Neural crest cell (in vitro differentiated cells): ENCODE data around the gene HDDC2. TPM values are rescaled to one million over a fixed set of nuclear protein-coding genes. Genes with fewer than 3 reads are reported as not detected.

Experiments used
- DNase-seq: peaks from one replicate; pipeline ENCODE4 v3.0.0; 2021; ENCODE audit warnings: low read depth, mixed read lengths, low spot score
- H3K27ac Mint-ChIP-seq: one replicate; pipeline ENCODE4 v1.8.0; 2021; ENCODE audit warnings: mild to moderate bottlenecking, mixed read lengths; ENCODE audit not compliant: unreplicated experiment
- H3K27me3 Mint-ChIP-seq: 2 replicates; pipeline ENCODE4 v1.8.0; 2021; ENCODE audit warnings: low read depth, mild to moderate bottlenecking, mixed read lengths
- H3K36me3 Mint-ChIP-seq: 2 replicates; pipeline ENCODE4 v1.8.0; 2021; ENCODE audit warnings: low read depth, mild to moderate bottlenecking, mixed read lengths
- H3K4me1 Mint-ChIP-seq: 2 replicates; pipeline ENCODE4 v1.8.0; 2021; ENCODE audit warnings: mixed read lengths
- H3K4me3 Mint-ChIP-seq: one replicate; pipeline ENCODE4 v1.8.0; 2021; ENCODE audit warnings: mild to moderate bottlenecking, mixed read lengths
- H3K9me3 Mint-ChIP-seq: 2 replicates; pipeline ENCODE4 v1.8.0; 2021; ENCODE audit warnings: mixed read lengths
- long read RNA-seq: library from polyadenylated mRNA; unstranded; transcript quantifications from one replicate; pipeline ENCODE4 v2.0.0, GENCODE V29; 2020
- total RNA-seq: library from RNA; stranded (reverse); gene quantifications from 2 replicates; pipeline ENCODE4 v1.2.1, GENCODE V29; 2021
- TF ChIP-seq, protein P1 (sequence below): fragments of 200-600 bp; sonication (generic); conservative IDR thresholded peaks from 2 replicates; pipeline ENCODE4 v1.5.0; 2021; ENCODE audit warnings: antibody characterized with exemption, mild to moderate bottlenecking

Gene HDDC2, protein sequence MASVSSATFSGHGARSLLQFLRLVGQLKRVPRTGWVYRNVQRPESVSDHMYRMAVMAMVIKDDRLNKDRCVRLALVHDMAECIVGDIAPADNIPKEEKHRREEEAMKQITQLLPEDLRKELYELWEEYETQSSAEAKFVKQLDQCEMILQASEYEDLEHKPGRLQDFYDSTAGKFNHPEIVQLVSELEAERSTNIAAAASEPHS
- total RNA-seq, result 103 and 104 TPM in 2 replicates
- long read RNA-seq, transcript HDDC2-201 (5 exons, 1,350 nt), result major isoform, 24 of 60 reads
- long read RNA-seq, transcript HDDC2-202 (6 exons, 918 nt), result minor isoform, 18 of 60 reads
- long read RNA-seq, partial matches to known transcripts, result 6 of 60 reads
- long read RNA-seq, other reads (novel, unspliced or antisense), result 8 of 60 reads

DNA sequence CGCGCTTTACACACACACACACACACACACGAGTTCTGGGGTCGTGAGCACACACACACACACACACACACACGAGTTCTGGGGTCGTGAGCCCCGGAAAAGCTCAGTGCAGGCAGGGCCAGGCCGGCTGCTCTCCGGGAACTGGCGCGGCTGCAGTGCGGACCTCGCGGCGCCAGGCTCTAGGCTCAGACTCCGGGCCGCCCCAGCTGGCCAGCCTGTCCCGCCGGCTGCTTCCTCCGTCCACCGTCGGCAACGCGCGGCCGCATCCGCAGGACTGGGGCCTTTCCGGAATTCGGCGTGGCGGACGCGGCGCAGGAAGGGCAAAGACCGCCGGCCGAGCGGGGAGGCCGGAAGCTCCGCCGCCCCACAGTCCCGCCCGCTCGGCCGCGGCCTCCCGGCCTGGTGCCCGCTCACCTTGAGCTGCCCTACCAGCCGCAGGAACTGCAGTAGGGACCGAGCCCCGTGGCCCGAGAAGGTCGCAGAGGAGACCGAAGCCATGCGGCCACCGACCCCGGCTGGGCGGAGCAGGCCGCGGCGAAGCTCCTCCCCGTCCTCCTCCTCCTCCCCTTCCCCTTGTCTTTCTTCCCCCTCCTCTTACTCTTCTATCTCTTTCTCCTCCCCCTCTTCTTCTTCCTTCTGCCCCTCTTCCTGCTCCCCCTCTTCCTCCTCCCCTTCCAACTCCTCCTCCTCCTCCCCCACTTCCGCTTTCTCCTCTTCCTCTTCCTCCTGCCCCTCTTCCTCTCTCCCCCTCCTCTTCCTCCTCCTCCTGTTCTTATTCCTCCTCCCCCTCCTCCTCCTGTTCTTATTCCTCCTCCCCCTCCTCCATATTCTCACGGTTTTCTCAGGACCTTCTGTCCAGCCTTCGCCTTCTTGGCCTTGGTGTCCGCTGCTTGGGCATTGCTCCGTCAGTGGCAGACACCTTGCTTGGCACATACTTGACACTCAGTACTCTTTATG, at the start of gene HDDC2:
Gene HDDC2, minus strand, starts transcription at position 533 of the 957 bp plus-strand sequence. Its CDS starts 35 bp downstream, at position 498.
- peaks cover 23% of the 10 kb centered on the region for H3K36me3 Mint-ChIP-seq
- H3K27me3 Mint-ChIP-seq, result peaks cover 28% of the 10 kb centered on the region
- H3K9me3 Mint-ChIP-seq, result peaks cover 9% of the 10 kb centered on the region
- peak within 1 kb of the TSS; percentile 93 for H3K4me3 Mint-ChIP-seq
- DNase-seq, result peak; percentile 59
- TF ChIP-seq, protein P1, sequence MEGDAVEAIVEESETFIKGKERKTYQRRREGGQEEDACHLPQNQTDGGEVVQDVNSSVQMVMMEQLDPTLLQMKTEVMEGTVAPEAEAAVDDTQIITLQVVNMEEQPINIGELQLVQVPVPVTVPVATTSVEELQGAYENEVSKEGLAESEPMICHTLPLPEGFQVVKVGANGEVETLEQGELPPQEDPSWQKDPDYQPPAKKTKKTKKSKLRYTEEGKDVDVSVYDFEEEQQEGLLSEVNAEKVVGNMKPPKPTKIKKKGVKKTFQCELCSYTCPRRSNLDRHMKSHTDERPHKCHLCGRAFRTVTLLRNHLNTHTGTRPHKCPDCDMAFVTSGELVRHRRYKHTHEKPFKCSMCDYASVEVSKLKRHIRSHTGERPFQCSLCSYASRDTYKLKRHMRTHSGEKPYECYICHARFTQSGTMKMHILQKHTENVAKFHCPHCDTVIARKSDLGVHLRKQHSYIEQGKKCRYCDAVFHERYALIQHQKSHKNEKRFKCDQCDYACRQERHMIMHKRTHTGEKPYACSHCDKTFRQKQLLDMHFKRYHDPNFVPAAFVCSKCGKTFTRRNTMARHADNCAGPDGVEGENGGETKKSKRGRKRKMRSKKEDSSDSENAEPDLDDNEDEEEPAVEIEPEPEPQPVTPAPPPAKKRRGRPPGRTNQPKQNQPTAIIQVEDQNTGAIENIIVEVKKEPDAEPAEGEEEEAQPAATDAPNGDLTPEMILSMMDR, result no peak
- peak within 1 kb of the TSS; percentile 92 for H3K27ac Mint-ChIP-seq
- H3K4me1 Mint-ChIP-seq, result peaks cover 41% of the 10 kb centered on the region

DNA sequence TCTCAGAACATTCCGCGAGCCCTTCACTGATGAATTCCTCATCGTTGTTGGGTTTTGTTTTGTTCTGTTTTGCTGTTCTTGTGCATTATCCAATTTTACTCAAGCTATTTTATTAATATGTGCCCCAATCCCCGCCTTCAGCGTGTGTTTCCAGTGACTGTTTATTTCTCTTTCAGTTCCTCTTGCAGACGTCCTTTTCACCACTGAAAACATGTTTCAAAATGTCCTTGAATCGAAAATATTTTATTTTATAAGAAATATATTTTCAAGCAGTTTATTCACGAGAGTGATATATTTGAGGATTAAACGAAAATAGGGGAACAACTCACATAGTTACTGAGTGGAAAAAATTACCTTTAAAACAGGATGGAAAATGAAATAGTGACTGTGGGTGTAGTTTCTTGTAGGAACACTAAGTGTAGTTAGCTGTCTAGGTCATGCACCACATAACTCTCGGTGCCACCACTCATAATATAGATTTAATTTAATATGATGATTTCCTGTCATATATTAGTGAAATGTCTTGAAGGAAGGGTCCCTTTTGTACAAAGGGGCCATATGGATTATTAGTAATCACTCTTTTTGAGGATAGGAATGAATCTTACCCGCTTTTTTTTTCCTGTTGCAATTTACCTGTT, 45.3 kb upstream of the HDDC2 start:
- TF ChIP-seq, protein P1, result no peak
- Mint-ChIP-seq H3K27me3 (peaks cover 17% of the 10 kb centered on the region), H3K27ac (no peak overlapping the region), H3K4me1 (peaks cover 6% of the 10 kb centered on the region), H3K4me3 (no peak overlapping the region), H3K36me3 (no peaks in the 10 kb centered on the region), H3K9me3 (peaks cover under 1% of the 10 kb centered on the region)
- DNase-seq, result no peak

DNA sequence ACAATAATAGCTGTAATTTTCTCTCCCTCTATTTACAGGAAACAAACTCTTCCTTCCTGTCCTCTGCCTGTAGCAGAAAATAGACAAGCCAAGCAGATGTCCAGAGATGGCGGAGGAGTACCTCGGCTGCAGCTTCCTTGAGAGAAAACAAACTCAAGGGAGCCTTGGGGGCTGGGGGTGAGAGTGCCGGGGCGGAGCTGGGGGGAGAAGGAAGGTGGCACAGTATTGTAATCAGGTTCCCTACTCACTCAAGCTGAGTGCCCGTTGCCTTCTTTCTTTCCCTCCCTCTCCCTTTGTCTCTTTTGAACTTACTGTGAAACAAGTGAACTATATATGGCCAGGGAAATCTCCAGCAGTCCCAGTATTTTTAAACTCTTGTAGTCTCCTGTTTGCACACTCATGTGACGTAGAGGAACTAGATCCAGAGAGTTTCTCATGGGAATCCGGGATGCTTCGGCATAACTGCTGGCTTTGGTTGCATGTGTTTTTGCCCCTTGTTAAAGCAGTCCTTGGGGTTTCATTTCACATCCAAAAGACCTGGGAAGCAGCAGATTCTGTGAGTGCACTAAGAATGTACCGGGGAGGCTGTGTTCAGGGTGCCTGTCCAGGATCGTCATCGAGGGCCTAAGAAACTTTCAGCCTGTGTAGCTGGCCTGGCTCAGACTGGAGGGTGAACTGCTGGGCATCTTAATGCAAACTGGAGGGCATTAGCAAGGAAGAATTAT, 44.6 kb upstream of the HDDC2 start:
- Mint-ChIP-seq H3K9me3 (peaks cover 2% of the 10 kb centered on the region), H3K36me3 (no peaks in the 10 kb centered on the region), H3K27ac (no peak overlapping the region), H3K4me3 (no peak overlapping the region), H3K27me3 (peaks cover 17% of the 10 kb centered on the region), H3K4me1 (peaks cover 6% of the 10 kb centered on the region)
- TF ChIP-seq, protein P1, result no peak
- DNase-seq, result no peak

DNA sequence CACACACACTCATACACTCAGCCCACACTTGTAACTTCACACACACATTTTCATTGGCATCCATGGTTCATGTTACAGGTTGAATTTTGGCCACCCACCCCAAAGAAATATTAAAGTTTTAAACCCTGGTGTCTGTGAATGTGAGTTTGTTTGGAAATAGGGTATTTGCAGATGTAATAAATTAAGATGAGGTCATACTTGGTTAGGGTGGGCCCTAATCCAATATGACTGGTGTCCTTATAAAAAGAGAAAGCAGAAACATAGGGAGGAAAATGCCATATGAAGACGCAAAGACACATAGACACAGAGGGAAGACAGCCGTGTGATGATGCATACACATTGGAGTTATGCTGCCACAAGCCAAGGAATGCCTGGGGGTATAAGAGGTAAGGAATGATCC, 39.7 kb upstream of the HDDC2 start:
- TF ChIP-seq, protein P1, result no peak
- no peak overlapping the region for H3K27ac Mint-ChIP-seq
- peaks cover 7% of the 10 kb centered on the region for H3K27me3 Mint-ChIP-seq
- peaks cover 2% of the 10 kb centered on the region for H3K9me3 Mint-ChIP-seq
- H3K36me3 Mint-ChIP-seq, result no peaks in the 10 kb centered on the region
- DNase-seq, result no peak
- no peak overlapping the region for H3K4me3 Mint-ChIP-seq
- H3K4me1 Mint-ChIP-seq, result peaks cover 3% of the 10 kb centered on the region

DNA sequence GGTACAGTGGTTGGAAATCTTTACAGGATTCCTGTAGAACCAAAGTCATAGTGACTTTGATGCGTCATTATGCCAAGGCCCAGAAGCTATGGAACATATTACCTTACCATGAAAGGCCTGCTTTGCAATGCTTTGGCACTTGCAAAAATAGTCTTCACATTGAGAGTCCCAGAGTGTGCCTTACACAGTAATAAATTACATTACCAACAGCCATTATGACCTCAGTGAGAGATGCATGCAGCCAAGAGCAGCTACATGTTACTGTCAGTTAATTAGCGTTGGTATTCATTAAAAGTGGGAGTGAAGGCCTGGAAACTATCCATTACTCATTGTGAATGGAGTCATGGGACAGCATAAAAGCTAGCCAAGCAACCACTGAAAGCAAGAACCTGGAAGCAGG, 39.2 kb upstream of the HDDC2 start:
- Mint-ChIP-seq H3K27me3 (peaks cover 9% of the 10 kb centered on the region), H3K4me1 (peaks cover 3% of the 10 kb centered on the region), H3K9me3 (peaks cover 2% of the 10 kb centered on the region)

More for the DNA sequence above, 39.2 kb upstream of the HDDC2 start:
- TF ChIP-seq, protein P1, result no peak
- DNase-seq, result no peak
- H3K36me3 Mint-ChIP-seq, result no peaks in the 10 kb centered on the region
- no peak overlapping the region for H3K4me3 Mint-ChIP-seq
- H3K27ac Mint-ChIP-seq, result no peak overlapping the region
